Mucosa of descending colon (tissue), 3 donors: Measurements from ENCODE around the gene TRIB2. TPM values are rescaled to one million over a fixed set of nuclear protein-coding genes. Genes with fewer than 3 reads are reported as not detected.

Experiments
- ATAC-seq: fragments of 200-7000 bp; cut with Tn5 transposase; one replicate; pipeline ENCODE4 v1.9.1; 2020; ENCODE audit warnings: mild to moderate bottlenecking, moderate library complexity
- DNase-seq, 3 donors: peaks; one replicate each; pipeline ENCODE4 v3.0.0-alpha.2; 2020
- H3K36me3 ChIP-seq: fragments of 200-600 bp; one replicate; pipeline ENCODE4 v1.8.0; 2021; ENCODE audit warnings: low read depth, mild to moderate bottlenecking
- H3K4me1 ChIP-seq: fragments of 200-600 bp; one replicate; pipeline ENCODE4 v1.8.0; 2021; ENCODE audit warnings: low read depth, mild to moderate bottlenecking
- H3K4me3 ChIP-seq: fragments of 200-600 bp; one replicate; pipeline ENCODE4 v1.8.0; 2021; ENCODE audit warnings: mild to moderate bottlenecking
- H3K9me3 ChIP-seq: fragments of 200-600 bp; one replicate; pipeline ENCODE4 v1.8.0; 2021; ENCODE audit warnings: mild to moderate bottlenecking
- intact Hi-C, 2 donors: fragments of 100-400 bp; cut with DNase I in 1 of 2; cut with micrococcal nuclease in 1 of 2; formaldehyde crosslinking; loops; one replicate each; pipeline versions ENCODE4 v1.11.0 to v1.11.1; 2022; cut with DNase I, micrococcal nuclease
- total RNA-seq, 3 donors: library from RNA; stranded (reverse); fragmentation: NEBNext Ultra II Directional in 2 of 3; extraction: Animal tissue kit (Norgen Biotek cat#: 25700) in 2 of 3; gene quantifications; one replicate each; pipeline versions ENCODE4 v1.2.1 to v1.2.4, GENCODE V29; 2021 to 2023
- TF ChIP-seq, protein P1 (sequence below): fragments of 200-600 bp; IDR thresholded peaks from one replicate; pipeline ENCODE4 v1.8.0; 2022; ENCODE audit warnings: antibody characterized with exemption, mild to moderate bottlenecking
- donor health status: DM: no; HTN: no; CAD: no; lungs with moderate emphysema.
- donor health status: DM: no; HTN: no; CAD: no.
- donor health status: DM: no; HTN: yes; CAD: no.

The TRIB2 gene
- total RNA-seq, 3 donors from 2014 or later: 4.9 to 28.3 (median 6.8) TPM

DNA sequence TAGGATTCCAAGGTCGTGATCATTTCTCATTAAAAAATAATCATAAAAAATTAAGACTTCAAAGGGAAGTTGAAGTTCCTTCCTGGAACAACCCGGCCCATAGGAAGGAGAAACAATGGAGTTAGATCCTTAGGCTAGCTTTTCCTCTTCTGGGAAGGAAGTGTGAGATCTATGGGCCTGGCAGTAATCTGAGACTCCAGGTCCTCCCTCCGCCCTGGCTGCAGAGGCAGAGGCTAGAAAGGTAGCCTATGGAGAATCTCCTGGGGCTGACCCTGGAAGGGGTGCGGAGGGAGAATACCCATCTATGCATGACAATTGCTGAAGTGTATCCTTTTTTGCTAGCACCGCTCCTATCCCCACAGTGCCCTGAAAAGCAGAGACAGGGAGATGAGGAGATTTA, 37.9 kb downstream of the TRIB2 start:
- H3K4me3 ChIP-seq: no peak overlapping the region
- H3K9me3 ChIP-seq: no peaks in the 10 kb centered on the region
- intact Hi-C loops: no loop called here
- H3K36me3 ChIP-seq: no peaks in the 10 kb centered on the region
- DNase-seq (no peak), ATAC-seq (no peak)
- no peaks in the 10 kb centered on the region for H3K4me1 ChIP-seq
- TF ChIP-seq, protein P1, sequence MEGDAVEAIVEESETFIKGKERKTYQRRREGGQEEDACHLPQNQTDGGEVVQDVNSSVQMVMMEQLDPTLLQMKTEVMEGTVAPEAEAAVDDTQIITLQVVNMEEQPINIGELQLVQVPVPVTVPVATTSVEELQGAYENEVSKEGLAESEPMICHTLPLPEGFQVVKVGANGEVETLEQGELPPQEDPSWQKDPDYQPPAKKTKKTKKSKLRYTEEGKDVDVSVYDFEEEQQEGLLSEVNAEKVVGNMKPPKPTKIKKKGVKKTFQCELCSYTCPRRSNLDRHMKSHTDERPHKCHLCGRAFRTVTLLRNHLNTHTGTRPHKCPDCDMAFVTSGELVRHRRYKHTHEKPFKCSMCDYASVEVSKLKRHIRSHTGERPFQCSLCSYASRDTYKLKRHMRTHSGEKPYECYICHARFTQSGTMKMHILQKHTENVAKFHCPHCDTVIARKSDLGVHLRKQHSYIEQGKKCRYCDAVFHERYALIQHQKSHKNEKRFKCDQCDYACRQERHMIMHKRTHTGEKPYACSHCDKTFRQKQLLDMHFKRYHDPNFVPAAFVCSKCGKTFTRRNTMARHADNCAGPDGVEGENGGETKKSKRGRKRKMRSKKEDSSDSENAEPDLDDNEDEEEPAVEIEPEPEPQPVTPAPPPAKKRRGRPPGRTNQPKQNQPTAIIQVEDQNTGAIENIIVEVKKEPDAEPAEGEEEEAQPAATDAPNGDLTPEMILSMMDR: no peak

DNA sequence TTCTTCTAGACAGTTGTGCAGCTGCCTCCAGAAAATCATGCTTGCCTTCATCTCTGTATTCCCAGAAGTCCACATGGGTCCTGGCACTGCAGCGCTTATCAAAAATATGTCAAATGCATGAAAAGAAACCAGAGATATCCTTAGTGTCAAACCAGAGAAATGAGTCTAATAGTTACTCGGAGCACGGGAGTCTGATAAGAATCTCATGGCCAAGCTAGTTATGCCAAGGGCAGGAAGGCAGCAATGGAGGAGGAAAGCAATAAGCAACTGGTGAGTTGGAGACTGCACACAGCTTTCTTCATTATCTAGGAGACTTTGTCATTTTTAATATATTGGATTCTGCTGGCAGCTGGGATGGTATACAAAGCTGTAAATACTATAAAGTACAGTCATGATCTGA, 38.6 kb downstream of the TRIB2 start:
- ATAC-seq (no peak), DNase-seq (no peak)
- TF ChIP-seq, protein P1: no peak
- no peaks in the 10 kb centered on the region for H3K4me1 ChIP-seq
- no peak overlapping the region for H3K4me3 ChIP-seq
- no peaks in the 10 kb centered on the region for H3K36me3 ChIP-seq
- no peaks in the 10 kb centered on the region for H3K9me3 ChIP-seq
- intact Hi-C loops: no loop called here

DNA sequence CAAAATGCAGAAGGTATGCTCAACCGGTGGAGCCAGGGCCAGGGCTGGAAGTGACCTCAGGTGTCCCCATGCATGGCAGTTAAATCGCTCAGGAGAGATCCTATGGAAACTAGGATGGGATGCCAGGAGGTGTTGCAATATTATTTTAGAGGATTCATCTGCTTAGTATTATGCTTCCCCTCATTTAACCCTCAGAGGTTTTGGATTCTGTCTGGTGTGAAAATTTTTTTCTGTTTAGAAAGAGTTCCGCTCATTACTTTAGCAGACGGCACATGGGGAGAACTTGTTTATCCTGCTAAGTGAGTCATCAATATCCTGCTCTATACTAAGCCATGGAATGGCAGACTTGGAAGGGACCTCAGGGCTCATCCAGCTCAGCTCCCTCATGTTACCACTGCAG, 42.5 kb downstream of the TRIB2 start:
- Histone ChIP-seq H3K4me1 (no peaks in the 10 kb centered on the region), H3K36me3 (no peaks in the 10 kb centered on the region), H3K9me3 (no peaks in the 10 kb centered on the region), H3K4me3 (no peak overlapping the region)
- TF ChIP-seq, protein P1: no peak
- DNase-seq: no peak
- intact Hi-C loops: no loop called here
- peak; percentile 48 for ATAC-seq

DNA sequence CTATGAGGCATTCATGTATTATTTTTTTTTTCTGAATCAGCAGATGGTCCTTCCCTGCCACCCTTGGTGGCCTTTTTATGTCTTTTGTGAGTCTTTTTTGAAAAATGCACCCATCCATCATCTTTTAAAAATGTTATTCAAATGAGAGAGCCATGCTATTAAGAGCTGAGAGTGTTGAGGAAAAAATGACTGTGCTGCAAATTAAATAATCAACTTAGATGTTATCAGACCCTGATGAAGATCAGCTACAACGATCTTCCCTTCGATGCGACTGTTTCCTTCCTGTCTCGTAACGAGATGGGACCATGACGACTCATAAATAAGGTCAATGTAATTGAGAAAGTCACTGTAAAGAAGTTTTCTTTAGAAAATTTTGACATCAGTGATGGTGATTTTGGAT, 44.4 kb downstream of the TRIB2 start:
- ATAC-seq (no peak), DNase-seq (no peak)
- Histone ChIP-seq H3K9me3 (no peaks in the 10 kb centered on the region), H3K36me3 (no peaks in the 10 kb centered on the region), H3K4me3 (no peak overlapping the region), H3K4me1 (no peaks in the 10 kb centered on the region)
- intact Hi-C loops: no loop called here
- TF ChIP-seq, protein P1: no peak

DNA sequence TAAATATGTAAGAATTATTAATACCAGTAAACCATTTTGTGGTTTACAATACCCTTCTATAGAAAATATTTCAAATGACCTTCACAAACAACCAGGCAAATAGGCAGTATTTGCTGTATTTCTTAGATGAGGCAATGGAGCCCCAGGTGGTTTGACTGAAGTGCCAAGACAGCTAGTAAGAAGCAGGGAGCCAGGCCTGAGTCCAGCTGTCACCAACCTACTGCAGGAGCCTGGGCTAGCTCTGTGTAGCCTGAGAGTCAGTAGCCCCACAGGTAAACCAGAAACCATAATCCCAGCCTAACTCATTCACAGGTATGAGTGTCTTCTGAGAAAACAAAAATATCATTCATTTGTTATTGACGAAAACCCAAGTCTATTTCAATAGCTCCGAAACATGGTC, 45.6 kb downstream of the TRIB2 start:
- TF ChIP-seq, protein P1: no peak
- Histone ChIP-seq H3K36me3 (no peaks in the 10 kb centered on the region), H3K4me1 (no peaks in the 10 kb centered on the region), H3K4me3 (no peak overlapping the region), H3K9me3 (no peaks in the 10 kb centered on the region)
- no peak for DNase-seq
- intact Hi-C loops: no loop called here
- ATAC-seq: no peak

DNA sequence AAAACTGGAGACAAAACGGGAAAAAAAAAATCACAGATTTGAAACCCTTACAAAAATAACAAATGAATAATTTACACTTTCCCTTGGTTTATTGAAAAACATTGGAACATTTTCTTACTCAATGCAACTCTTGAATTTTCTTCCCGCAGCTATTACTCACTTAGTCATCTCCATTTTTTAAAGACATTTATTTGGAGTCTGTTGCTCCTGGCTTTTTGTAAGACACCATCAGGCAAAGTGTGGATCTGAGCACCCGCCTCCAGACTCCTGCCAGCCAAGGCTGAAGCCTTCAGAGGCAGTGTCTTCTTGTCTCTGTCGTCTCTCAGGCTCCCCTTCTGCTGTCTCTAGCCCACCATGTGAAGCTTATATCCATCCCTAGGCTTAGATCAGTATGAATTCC, 46.2 kb downstream of the TRIB2 start:
- Histone ChIP-seq H3K36me3 (no peaks in the 10 kb centered on the region), H3K4me1 (no peaks in the 10 kb centered on the region), H3K9me3 (no peaks in the 10 kb centered on the region), H3K4me3 (no peak overlapping the region)
- ATAC-seq: no peak
- TF ChIP-seq, protein P1: no peak
- intact Hi-C loops: no loop called here
- DNase-seq: no peak
